HEK293 (cell line): ENCODE measurements around the gene CSMD2.

ENCODE experiments used
- CTCF ChIA-PET: fragments of 350-600 bp; formaldehyde crosslinking; extraction: SDS; loops from one replicate; lab custom pipeline; 2021; ENCODE audit warnings: antibody characterized with exemption; lab: Yijun Ruan, JAX
- POLR2A ChIA-PET: fragments of 300-600 bp; formaldehyde crosslinking; extraction: SDS; loops from one replicate; lab custom pipeline; 2020; ENCODE audit warnings: antibody characterized with exemption, inconsistent platforms; lab: Yijun Ruan, JAX
- H3K27ac ChIP-seq: fragments of 200-500 bp; sonication (Bioruptor generic); 2 replicates; pipeline ENCODE4 v1.5.1; 2014; ENCODE audit warnings: low read depth, low read length, control low read depth, inconsistent platforms; ENCODE audit errors: extremely low read depth
- H3K36me3 ChIP-seq, 2 experiments: fragments of 200-500 bp in 1 of 2; sonication (Bioruptor generic) in 1 of 2; 1 replicate in 1 of 2; 2 replicates in 1 of 2; pipeline ENCODE4 v1.5.1; 2014 to 2017; ENCODE audit warnings: inconsistent platforms in 2 of 2, low read length in 2 of 2; ENCODE audit not compliant: control insufficient read depth in 2 of 2, insufficient read depth in 1 of 2
- H3K4me1 ChIP-seq: fragments of 200-500 bp; sonication (Bioruptor generic); 2 replicates; pipeline ENCODE4 v1.5.1; 2014; ENCODE audit warnings: mild to moderate bottlenecking, low read length, inconsistent platforms; ENCODE audit not compliant: control insufficient read depth, insufficient read depth
- H3K4me3 ChIP-seq: 2 replicates; pipeline ENCODE4 v1.5.1; 2011; ENCODE audit warnings: low read depth, mild to moderate bottlenecking, control low read depth, low read length, moderate library complexity
- H3K9me3 ChIP-seq: fragments of 200-500 bp; sonication (Bioruptor generic); 2 replicates; pipeline ENCODE4 v1.5.1; 2014; ENCODE audit warnings: low read depth, low read length, inconsistent platforms; ENCODE audit not compliant: control insufficient read depth, insufficient read depth
- KLF9 ChIP-seq: fragments of 450-650 bp; formaldehyde crosslinking; IDR thresholded peaks from 2 replicates; pipeline ENCODE4 v1.5.1; 2016; ENCODE audit warnings: missing biosample characterization, missing genetic modification characterization, low read depth
- PRDM1 ChIP-seq: fragments of 450-650 bp; formaldehyde crosslinking; IDR thresholded peaks from 2 replicates; pipeline ENCODE4; 2016; ENCODE audit warnings: missing biosample characterization, missing genetic modification characterization
- REST ChIP-seq: fragments of 450-650 bp; formaldehyde crosslinking; IDR thresholded peaks from 2 replicates; pipeline ENCODE4 v1.5.1; 2016; ENCODE audit warnings: missing biosample characterization, missing genetic modification characterization
- TRIM28 ChIP-seq: IDR thresholded peaks from 2 replicates; pipeline ENCODE4 v1.6.1; 2011; ENCODE audit warnings: low read length, control low read depth, borderline replicate concordance
- ZFP3 ChIP-seq: fragments of 450-650 bp; formaldehyde crosslinking; IDR thresholded peaks from 2 replicates; pipeline ENCODE4 v1.5.1; 2016; ENCODE audit warnings: low read depth, missing biosample characterization, missing genetic modification characterization
- ZIC2 ChIP-seq: fragments of 450-650 bp; formaldehyde crosslinking; IDR thresholded peaks from 2 replicates; pipeline ENCODE4 v1.5.1; 2016; ENCODE audit warnings: missing biosample characterization, missing genetic modification characterization
- ZNF121 ChIP-seq: fragments of 450-650 bp; formaldehyde crosslinking; IDR thresholded peaks from 2 replicates; pipeline ENCODE4 v1.5.1; 2016; ENCODE audit warnings: missing biosample characterization, missing genetic modification characterization
- ZNF138 ChIP-seq: fragments of 450-650 bp; formaldehyde crosslinking; IDR thresholded peaks from 2 replicates; pipeline ENCODE4 v1.5.1; 2016; ENCODE audit warnings: missing biosample characterization, missing genetic modification characterization, borderline replicate concordance
- ZNF311 ChIP-seq: fragments of 450-650 bp; formaldehyde crosslinking; IDR thresholded peaks from 2 replicates; pipeline ENCODE4 v1.5.1; 2017; ENCODE audit warnings: missing biosample characterization, missing genetic modification characterization, borderline replicate concordance
- ZNF341 ChIP-seq: fragments of 450-650 bp; formaldehyde crosslinking; IDR thresholded peaks from 2 replicates; pipeline ENCODE4; 2016; ENCODE audit warnings: low read depth, missing biosample characterization, missing genetic modification characterization
- ZNF530 ChIP-seq: fragments of 450-650 bp; formaldehyde crosslinking; IDR thresholded peaks from 2 replicates; pipeline ENCODE4 v1.5.1; 2016; ENCODE audit warnings: low read depth, missing biosample characterization, missing genetic modification characterization
- ZNF776 ChIP-seq: fragments of 450-650 bp; formaldehyde crosslinking; IDR thresholded peaks from 2 replicates; pipeline ENCODE4 v1.5.0; 2017; ENCODE audit warnings: missing biosample characterization, missing genetic modification characterization, borderline replicate concordance
- ZNF830 ChIP-seq: fragments of 450-650 bp; IDR thresholded peaks from 2 replicates; pipeline ENCODE4 v1.5.0; 2018; ENCODE audit warnings: missing biosample characterization, missing genetic modification characterization, low read depth, mild to moderate bottlenecking, moderate library complexity
- ZSCAN18 ChIP-seq: fragments of 450-650 bp; formaldehyde crosslinking; IDR thresholded peaks from 2 replicates; pipeline ENCODE4 v1.5.1; 2016; ENCODE audit warnings: missing biosample characterization, missing genetic modification characterization
- TF ChIP-seq, protein P1 (sequence below): fragments of 450-650 bp; formaldehyde crosslinking; IDR thresholded peaks from 2 replicates; pipeline ENCODE4 v1.5.1; 2016; ENCODE audit warnings: missing biosample characterization, missing genetic modification characterization
- TF ChIP-seq, protein P2 (sequence below): fragments of 450-650 bp; IDR thresholded peaks from 2 replicates; pipeline ENCODE4 v1.5.1; 2018; ENCODE audit warnings: missing biosample characterization, mild to moderate bottlenecking, missing genetic modification characterization

The CSMD2 gene

GRCh38 chr1:33660244-33660643 lies 504.8 kb downstream of the CSMD2 start:
- H3K9me3 ChIP-seq = no peaks in the 10 kb centered on the region
- no peaks in the 10 kb centered on the region for H3K4me1 ChIP-seq
- no peak overlapping the region for H3K4me3 ChIP-seq
- TF ChIP-seq PRDM1 (tag by site-specific recombination) (no peak), ZNF138 (tag by site-specific recombination) (no peak), ZNF530 (tag by site-specific recombination) (no peak), ZNF776 (tag by site-specific recombination) (no peak), ZFP3 (tag by site-specific recombination) (no peak)
- TF ChIP-seq, protein P1, sequence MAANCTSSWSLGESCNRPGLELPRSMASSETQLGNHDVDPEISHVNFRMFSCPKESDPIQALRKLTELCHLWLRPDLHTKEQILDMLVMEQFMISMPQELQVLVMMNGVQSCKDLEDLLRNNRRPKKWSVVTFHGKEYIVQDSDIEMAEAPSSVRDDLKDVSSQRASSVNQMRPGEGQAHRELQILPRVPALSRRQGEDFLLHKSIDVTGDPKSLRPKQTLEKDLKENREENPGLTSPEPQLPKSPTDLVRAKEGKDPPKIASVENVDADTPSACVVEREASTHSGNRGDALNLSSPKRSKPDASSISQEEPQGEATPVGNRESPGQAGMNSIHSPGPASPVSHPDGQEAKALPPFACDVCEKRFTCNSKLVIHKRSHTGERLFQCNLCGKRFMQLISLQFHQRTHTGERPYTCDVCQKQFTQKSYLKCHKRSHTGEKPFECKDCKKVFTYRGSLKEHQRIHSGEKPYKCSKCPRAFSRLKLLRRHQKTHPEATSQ (tag by site-specific recombination) = no peak
- no peak overlapping the region for H3K27ac ChIP-seq
- POLR2A ChIA-PET = no interaction called here
- CTCF ChIA-PET = interaction anchor here (1.1 to 2.6 kb wide), 2 partner anchors 27 to 503 kb away, joined by 5 to 13 read pairs; no protein-coding TSS in a partner anchor
- H3K36me3 ChIP-seq = no peaks in the 10 kb centered on the region

GRCh38 chr1:33659641-33660040 lies 505.4 kb downstream of the CSMD2 start:
- H3K4me1 ChIP-seq = no peaks in the 10 kb centered on the region
- no peak overlapping the region for H3K4me3 ChIP-seq
- no peak overlapping the region for H3K27ac ChIP-seq
- H3K9me3 ChIP-seq = no peaks in the 10 kb centered on the region
- H3K36me3 ChIP-seq = no peaks in the 10 kb centered on the region
- POLR2A ChIA-PET = no interaction called here
- CTCF ChIA-PET = interaction anchor here (0.9 to 2.6 kb wide), 3 partner anchors 26 to 503 kb away, joined by 3 to 13 read pairs (median 5); no protein-coding TSS in a partner anchor
- TF ChIP-seq, protein P2, sequence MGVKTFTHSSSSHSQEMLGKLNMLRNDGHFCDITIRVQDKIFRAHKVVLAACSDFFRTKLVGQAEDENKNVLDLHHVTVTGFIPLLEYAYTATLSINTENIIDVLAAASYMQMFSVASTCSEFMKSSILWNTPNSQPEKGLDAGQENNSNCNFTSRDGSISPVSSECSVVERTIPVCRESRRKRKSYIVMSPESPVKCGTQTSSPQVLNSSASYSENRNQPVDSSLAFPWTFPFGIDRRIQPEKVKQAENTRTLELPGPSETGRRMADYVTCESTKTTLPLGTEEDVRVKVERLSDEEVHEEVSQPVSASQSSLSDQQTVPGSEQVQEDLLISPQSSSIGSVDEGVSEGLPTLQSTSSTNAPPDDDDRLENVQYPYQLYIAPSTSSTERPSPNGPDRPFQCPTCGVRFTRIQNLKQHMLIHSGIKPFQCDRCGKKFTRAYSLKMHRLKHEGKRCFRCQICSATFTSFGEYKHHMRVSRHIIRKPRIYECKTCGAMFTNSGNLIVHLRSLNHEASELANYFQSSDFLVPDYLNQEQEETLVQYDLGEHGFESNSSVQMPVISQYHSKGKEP = no peak
- no peak for TF ChIP-seq ZNF341 (tag by site-specific recombination)
- TF ChIP-seq REST (tag by site-specific recombination) = no peak
- no peak for TF ChIP-seq ZNF830 (tag by site-specific recombination)

DNA sequence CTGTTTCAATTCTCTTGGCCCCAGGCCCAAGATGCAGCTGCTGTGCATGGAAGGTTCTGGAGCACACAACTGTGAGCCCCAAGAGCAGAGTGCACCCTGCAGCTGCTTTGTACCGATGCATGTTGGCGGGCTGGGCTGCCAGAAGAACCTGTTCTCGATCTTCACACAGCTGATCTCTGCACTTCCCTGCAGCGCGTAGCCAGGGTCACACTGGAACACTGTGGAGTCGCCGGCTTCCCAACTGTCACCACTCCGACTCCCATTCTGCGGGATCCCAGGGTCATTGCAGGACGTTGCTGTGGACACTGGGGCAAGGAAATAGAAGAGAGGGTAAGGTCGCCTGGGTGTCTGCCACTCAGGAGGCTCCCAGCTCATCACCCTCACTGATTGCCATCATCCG lies 507.2 kb downstream of the CSMD2 start:
- H3K36me3 ChIP-seq = no peaks in the 10 kb centered on the region
- H3K4me3 ChIP-seq = no peak overlapping the region
- ChIA-PET POLR2A (no interaction called here), CTCF (interaction anchor here (1.5 to 2.6 kb wide), 2 partner anchors 24 to 25 kb away, joined by 8 to 13 read pairs; no protein-coding TSS in a partner anchor)
- H3K4me1 ChIP-seq = no peaks in the 10 kb centered on the region
- no peak overlapping the region for H3K27ac ChIP-seq
- no peak for TF ChIP-seq ZSCAN18 (tag by site-specific recombination)
- no peak for TF ChIP-seq TRIM28
- no peak for TF ChIP-seq ZIC2
- TF ChIP-seq ZNF121 (tag by site-specific recombination) = no peak
- TF ChIP-seq KLF9 (tag by site-specific recombination) = no peak
- no peak for TF ChIP-seq ZNF311 (tag by site-specific recombination)
- H3K9me3 ChIP-seq = no peaks in the 10 kb centered on the region
